DND-41 (cell line): ENCODE measurements around the gene FGA.

Experiments used
- ATAC-seq: fragments of 200-7000 bp; cut with Tn5 transposase; 3 replicates; pipeline ENCODE4 v1.9.1; 2021; ENCODE audit warnings: low read depth; ENCODE audit not compliant: insufficient read depth
- DNase-seq: peaks from one replicate; pipeline ENCODE4 v3.0.0-alpha.2; 2020
- H2AFZ ChIP-seq: 2 replicates; pipeline ENCODE4 v1.6.0; 2012; ENCODE audit warnings: low read depth, low read length
- H3K27ac ChIP-seq: 2 replicates; pipeline ENCODE4 v1.5.1; 2012; ENCODE audit warnings: low read length, inconsistent platforms
- H3K27me3 ChIP-seq: fragments of 200-600 bp; sonication (generic); 2 replicates; pipeline ENCODE4 v1.6.0; 2012; ENCODE audit warnings: low read length, mild to moderate bottlenecking, inconsistent platforms; ENCODE audit not compliant: insufficient read depth, poor library complexity
- H3K36me3 ChIP-seq: 2 replicates; pipeline ENCODE4 v1.5.1; 2012; ENCODE audit warnings: low read length, inconsistent platforms; ENCODE audit not compliant: insufficient read depth
- H3K4me1 ChIP-seq: 2 replicates; pipeline ENCODE4 v1.5.1; 2012; ENCODE audit warnings: mild to moderate bottlenecking, low read length; ENCODE audit not compliant: insufficient read depth
- H3K4me2 ChIP-seq: 2 replicates; pipeline ENCODE4 v1.6.0; 2012; ENCODE audit warnings: mild to moderate bottlenecking, moderate library complexity, low read length, inconsistent platforms; ENCODE audit not compliant: insufficient read depth
- H3K4me3 ChIP-seq, 2 experiments: fragments of 200-600 bp in 1 of 2; shearing (Covaris generic) in 1 of 2; 2 replicates each; pipeline ENCODE4 v1.5.1; 2012 to 2016; ENCODE audit warnings: inconsistent platforms in 2 of 2, low read length in 2 of 2, mild to moderate bottlenecking in 2 of 2, low read depth in 1 of 2, moderate library complexity in 1 of 2
- H3K79me2 ChIP-seq: 2 replicates; pipeline ENCODE4 v1.6.0; 2012; ENCODE audit warnings: low read length, inconsistent platforms; ENCODE audit not compliant: insufficient read depth
- H3K9ac ChIP-seq: 2 replicates; pipeline ENCODE4 v1.6.0; 2012; ENCODE audit warnings: low read depth, mild to moderate bottlenecking, inconsistent platforms, low read length, moderate library complexity
- H3K9me3 ChIP-seq: 2 replicates; pipeline ENCODE4 v1.5.1; 2012; ENCODE audit warnings: low read length, moderate library complexity, mild to moderate bottlenecking, inconsistent platforms; ENCODE audit not compliant: insufficient read depth, severe bottlenecking
- H4K20me1 ChIP-seq: 2 replicates; pipeline ENCODE4 v1.6.0; 2012; ENCODE audit warnings: low read length; ENCODE audit not compliant: insufficient read depth
- EZH2 ChIP-seq: IDR thresholded peaks from 3 replicates; pipeline ENCODE4 v1.6.1; 2012; ENCODE audit warnings: borderline replicate concordance, low read depth, mild to moderate bottlenecking, moderate library complexity, low read length, inconsistent platforms; ENCODE audit not compliant: severe bottlenecking
- TF ChIP-seq, protein P1 (sequence below): IDR thresholded peaks from 2 replicates; pipeline ENCODE4 v1.5.1; 2012; ENCODE audit warnings: borderline replicate concordance, low read length, moderate library complexity, mild to moderate bottlenecking; ENCODE audit not compliant: poor library complexity, severe bottlenecking; ENCODE audit errors: extremely low read depth

Gene FGA

DNA sequence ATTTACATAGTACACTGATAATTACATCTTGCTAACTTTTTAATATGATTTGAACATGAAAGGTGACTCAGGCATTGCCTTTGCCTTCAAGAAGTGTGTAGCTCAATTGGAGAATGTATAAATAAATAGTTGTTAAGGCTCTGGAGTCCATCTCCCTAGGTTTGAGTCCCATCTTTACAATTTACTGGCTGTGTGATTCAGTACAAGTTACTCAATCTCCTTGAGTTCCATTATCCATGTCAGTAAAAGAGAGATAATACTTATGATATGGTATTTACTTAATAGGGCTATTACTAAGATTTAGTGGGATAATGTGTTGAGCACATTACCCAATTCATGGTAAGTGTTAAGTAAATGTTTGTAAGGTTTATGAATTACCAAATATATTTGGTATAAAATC is 23.8 kb upstream of the FGA start:
- Histone ChIP-seq H3K27me3 (peaks cover 6% of the 10 kb centered on the region), H3K4me1 (no peaks in the 10 kb centered on the region)
- no peak for DNase-seq

DNA sequence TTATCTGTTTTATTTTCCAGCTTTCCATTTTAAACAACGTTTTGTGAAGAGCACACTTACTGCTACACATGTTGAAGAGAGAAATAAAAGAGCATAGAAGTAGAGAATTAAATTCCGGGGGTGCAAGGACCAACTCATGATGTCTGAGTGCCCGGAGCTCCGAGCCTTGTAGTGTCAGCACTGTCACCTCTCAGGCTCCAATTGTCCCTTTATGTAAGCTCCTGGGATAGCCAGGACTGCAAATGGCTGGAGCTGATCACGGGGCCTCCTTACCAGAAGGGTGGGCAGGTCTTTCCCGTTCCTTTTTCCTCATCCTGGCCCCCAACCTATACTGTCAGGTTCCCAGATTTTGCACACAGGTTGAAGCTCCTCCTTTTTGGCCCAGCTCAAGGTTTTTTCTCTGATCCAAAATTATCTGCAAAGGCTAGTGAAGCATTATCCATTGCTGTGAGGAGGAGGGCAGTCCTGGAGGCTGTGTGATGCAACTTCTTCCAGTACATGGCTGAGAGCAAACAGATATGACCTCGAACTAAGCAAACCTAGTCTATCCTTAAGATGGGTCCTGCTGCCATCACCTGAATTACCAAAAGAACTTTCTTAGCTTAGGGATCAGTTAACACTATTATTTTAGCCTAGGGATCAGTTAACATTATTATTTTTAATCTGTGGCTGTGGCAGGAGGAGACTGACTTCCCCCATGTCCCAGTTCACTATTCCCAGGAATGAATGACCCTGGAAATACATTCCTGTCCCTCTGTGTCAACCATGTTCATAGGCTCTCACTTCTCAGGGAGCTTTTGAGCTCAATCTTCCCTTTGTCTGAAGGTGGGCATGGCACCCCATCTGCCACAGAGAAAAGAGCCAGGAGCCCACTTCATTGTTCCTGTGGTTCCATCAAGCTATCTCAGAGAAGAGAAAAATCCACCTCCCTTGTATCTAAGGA is 22.2 kb upstream of the FGA start, which contains the start of gene FGG:
Gene FGG (minus strand): TSS at position 185 of the 943 bp plus-strand sequence. CDS start 47 bp downstream, at position 138.
- H4K20me1 ChIP-seq, result no peaks in the 10 kb centered on the region
- no peak within 1 kb of the TSS for H3K4me2 ChIP-seq
- no peak within 1 kb of the TSS for H3K9ac ChIP-seq
- no peaks in the 10 kb centered on the region for H3K36me3 ChIP-seq
- DNase-seq (no peak), ATAC-seq (no peak)
- TF ChIP-seq EZH2, result no peak
- TF ChIP-seq, protein P1, sequence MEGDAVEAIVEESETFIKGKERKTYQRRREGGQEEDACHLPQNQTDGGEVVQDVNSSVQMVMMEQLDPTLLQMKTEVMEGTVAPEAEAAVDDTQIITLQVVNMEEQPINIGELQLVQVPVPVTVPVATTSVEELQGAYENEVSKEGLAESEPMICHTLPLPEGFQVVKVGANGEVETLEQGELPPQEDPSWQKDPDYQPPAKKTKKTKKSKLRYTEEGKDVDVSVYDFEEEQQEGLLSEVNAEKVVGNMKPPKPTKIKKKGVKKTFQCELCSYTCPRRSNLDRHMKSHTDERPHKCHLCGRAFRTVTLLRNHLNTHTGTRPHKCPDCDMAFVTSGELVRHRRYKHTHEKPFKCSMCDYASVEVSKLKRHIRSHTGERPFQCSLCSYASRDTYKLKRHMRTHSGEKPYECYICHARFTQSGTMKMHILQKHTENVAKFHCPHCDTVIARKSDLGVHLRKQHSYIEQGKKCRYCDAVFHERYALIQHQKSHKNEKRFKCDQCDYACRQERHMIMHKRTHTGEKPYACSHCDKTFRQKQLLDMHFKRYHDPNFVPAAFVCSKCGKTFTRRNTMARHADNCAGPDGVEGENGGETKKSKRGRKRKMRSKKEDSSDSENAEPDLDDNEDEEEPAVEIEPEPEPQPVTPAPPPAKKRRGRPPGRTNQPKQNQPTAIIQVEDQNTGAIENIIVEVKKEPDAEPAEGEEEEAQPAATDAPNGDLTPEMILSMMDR, result no peak
- H3K4me1 ChIP-seq, result no peaks in the 10 kb centered on the region
- H3K79me2 ChIP-seq, result no peaks in the 10 kb centered on the region
- H2AFZ ChIP-seq, result no peak within 1 kb of the TSS
- H3K27me3 ChIP-seq, result peaks cover 6% of the 10 kb centered on the region
- H3K27ac ChIP-seq, result no peak within 1 kb of the TSS
- no peaks in the 10 kb centered on the region for H3K9me3 ChIP-seq
- H3K4me3 ChIP-seq, result no peak within 1 kb of the TSS

More for the DNA sequence above, 23.8 kb upstream of the FGA start:
- no peaks in the 10 kb centered on the region for H3K79me2 ChIP-seq
- no peak for ATAC-seq
- no peaks in the 10 kb centered on the region for H4K20me1 ChIP-seq
- H3K9me3 ChIP-seq, result no peaks in the 10 kb centered on the region
- H3K4me3 ChIP-seq, result no peak overlapping the region
- no peak overlapping the region for H3K27ac ChIP-seq
- no peaks in the 10 kb centered on the region for H3K36me3 ChIP-seq
- TF ChIP-seq, protein P1, result no peak
- no peak for TF ChIP-seq EZH2
- H2AFZ ChIP-seq, result no peak overlapping the region
- H3K4me2 ChIP-seq, result no peak overlapping the region
- H3K9ac ChIP-seq, result no peak overlapping the region

DNA sequence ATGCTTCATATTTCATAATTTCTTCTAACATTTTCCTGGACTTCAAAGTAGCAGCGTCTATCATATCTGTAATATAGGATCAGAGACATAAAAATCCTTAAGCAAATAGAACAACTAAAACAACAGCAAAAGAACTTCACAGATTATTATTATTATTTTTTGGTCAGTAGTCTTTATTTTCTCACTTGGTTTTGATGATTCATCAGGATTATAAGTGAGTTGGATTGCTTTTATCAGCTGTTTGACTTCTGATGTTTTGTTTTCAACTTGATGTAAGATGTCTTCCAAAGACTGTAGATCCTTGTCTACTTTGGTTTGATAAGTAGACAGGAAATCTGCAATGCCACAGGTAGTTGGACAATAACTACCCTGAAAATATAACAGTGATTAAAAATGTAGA is 21.3 kb upstream of the FGA start:
- ATAC-seq (no peak), DNase-seq (no peak)
- H2AFZ ChIP-seq, result no peak overlapping the region
- peaks cover 3% of the 10 kb centered on the region for H3K27me3 ChIP-seq
- H4K20me1 ChIP-seq, result no peaks in the 10 kb centered on the region
- no peaks in the 10 kb centered on the region for H3K79me2 ChIP-seq
- H3K4me2 ChIP-seq, result no peak overlapping the region
- no peaks in the 10 kb centered on the region for H3K9me3 ChIP-seq
- TF ChIP-seq, protein P1, result no peak
- TF ChIP-seq EZH2, result no peak
- H3K27ac ChIP-seq, result no peak overlapping the region
- H3K36me3 ChIP-seq, result no peaks in the 10 kb centered on the region
- H3K9ac ChIP-seq, result no peak overlapping the region
- H3K4me1 ChIP-seq, result no peaks in the 10 kb centered on the region
- H3K4me3 ChIP-seq, result no peak overlapping the region
